CD4-positive, alpha-beta T cell treated with Interleukin-6 at 100 ng/mL for 8 hours (primary cell): ENCODE measurements around the gene MYO5C.
"Not testable (repeated sequence)": the region's sequence is repeated elsewhere in the genome, so short reads cannot be mapped to it uniquely, and the experiment has no call there.

ENCODE experiments used
- DNase-seq: peaks from one replicate; pipeline ENCODE4 v3.0.0-alpha.2; 2020; ENCODE audit warnings: mixed read lengths, low spot score

Gene MYO5C

DNA sequence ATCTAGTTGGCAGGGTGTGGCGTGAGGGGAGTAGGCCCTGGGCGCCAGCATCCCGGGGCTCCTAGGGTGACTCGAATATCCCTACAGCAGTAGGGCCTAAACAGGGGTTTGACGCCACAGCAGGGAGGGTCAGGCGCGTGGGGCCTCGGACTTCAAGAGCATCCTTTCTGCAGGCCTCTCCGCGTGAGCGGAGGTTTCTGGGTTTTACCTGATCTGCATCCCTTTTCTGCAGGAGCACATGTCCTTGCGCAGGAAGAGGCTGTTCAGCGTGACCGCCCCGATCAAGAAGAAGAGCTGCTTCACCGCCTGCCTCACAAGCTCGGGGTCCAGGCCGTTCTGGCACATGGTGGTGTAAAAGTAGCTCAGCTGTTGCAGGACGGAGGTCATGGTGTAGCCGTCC lies 90.9 kb downstream of the MYO5C start:
- no peak for DNase-seq

DNA sequence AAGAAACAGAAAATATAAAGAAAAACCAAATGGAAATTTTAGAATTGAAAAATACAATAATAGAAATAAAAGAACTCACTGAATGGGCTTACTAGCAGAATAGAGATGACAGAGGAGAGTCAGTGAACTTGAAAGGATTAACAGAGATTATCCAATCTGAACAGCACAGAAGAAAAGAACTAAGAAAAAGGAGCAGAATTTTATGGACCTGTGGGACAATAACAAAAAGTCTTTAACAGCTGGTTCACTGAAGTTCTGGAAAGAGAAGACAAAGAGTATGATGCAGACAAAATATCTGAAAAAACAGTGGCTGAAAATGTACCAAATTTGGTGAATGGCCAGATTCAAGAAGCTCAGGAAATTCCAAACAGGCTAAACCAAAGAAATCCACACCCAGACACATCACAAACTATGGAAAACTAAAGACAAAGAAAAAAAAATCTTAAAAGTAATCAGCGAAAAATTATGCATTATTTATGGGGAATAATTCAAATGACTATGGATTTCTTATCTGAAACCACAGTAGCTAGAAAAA lies 94.7 kb downstream of the MYO5C start:
- no peak for DNase-seq

DNA sequence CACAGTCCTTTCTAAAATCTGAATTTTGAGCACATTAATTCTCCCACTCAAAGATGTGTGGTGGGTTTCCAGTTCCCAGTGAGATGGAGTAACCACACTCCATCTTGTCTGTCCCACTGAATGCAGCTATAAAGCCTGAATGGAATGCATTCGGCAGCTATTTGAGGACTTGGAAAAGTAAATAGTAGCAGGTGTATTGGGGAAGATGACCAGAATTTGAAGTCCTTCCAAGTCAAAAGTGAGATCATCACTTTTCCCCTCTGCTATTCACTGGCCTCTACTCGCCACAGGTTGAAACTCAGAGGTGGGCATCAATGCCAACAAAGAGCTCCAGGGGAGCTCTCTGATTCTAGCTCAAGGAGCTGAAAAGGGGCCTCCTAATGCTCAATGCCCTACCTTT lies 96.3 kb downstream of the MYO5C start:
- no peak for DNase-seq

DNA sequence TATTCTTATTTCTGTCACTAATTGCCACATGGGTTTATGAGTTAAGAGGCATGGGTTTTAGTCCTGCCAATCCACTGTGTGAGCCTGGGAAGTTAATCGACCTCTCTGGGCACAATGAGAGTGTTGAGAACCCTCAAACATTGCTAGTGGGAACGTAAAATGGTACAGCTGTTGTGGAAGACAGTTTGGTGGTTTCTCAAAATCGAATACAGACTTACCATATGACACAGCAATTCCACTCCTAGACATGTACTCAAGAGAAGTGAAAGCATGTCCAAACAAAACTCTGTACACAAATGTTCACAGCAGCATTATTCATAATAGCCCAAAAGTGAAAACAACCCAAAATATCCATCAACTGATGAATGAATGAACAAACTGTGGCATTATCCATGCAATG lies 98.7 kb downstream of the MYO5C start:
- DNase-seq: no peak

DNA sequence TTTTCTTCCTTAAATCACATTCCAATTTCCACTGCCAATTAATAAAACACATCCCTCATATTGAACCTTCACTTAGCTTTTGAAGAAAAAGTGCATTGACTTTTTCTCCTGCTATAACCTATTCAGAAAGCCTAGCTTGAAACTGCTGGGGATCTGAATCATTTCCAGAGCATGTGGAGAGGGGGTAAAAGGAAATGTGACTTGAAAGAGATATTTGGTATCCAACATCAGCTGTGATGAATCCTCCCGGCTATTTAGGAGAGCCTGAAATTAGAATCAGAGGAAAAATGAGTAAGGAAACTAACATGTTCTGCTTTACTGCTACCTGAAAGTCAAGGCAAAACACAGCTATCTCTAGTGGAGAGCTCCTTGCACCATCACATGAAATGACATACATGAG lies 101.8 kb downstream of the MYO5C start:
- DNase-seq: no peak

DNA sequence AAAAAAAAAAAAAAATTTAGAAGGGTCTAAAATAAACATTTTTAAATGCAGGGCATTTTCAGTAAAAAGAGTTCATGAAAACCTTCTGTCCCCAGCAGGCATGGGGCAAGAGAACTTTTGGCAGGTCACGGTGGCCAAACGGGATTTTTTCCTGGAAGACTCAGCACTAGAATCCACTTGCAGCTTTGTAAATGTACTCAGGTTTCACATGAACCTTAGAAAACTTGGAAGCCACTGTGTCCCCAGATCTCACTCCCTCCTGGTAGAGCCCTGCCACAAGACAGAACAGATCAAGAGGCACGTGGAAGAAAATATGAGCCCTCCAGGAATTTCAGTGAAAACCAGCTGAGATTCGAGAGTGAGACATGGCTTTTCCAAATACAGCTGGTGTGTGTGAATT lies 102.3 kb downstream of the MYO5C start:
- no peak for DNase-seq

DNA sequence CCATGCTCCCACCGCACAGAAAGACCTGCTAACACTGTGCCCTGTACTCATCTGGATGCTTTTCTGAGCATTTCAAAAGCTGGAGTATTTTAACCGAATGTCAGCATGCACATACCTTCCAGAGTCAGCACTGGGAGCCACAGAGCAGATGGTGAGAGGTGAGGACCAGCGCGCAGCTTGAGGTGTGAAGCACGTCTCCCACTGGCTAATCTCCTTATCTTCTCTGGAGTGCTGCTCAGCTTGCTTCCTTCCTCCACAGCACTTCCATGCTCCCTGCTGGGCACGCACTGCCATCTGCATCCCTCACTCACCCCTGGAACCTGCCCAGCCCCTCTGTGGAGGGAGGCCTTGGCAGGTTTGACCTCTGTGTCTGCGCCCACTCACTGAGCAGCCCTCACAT lies 104.4 kb downstream of the MYO5C start, which contains the start of gene GNB5:
GNB5 (minus strand) TSS at position 186 of the 400 bp plus-strand sequence. CDS start 6,716 bp downstream, outside the sequence.
- no peak for DNase-seq

DNA sequence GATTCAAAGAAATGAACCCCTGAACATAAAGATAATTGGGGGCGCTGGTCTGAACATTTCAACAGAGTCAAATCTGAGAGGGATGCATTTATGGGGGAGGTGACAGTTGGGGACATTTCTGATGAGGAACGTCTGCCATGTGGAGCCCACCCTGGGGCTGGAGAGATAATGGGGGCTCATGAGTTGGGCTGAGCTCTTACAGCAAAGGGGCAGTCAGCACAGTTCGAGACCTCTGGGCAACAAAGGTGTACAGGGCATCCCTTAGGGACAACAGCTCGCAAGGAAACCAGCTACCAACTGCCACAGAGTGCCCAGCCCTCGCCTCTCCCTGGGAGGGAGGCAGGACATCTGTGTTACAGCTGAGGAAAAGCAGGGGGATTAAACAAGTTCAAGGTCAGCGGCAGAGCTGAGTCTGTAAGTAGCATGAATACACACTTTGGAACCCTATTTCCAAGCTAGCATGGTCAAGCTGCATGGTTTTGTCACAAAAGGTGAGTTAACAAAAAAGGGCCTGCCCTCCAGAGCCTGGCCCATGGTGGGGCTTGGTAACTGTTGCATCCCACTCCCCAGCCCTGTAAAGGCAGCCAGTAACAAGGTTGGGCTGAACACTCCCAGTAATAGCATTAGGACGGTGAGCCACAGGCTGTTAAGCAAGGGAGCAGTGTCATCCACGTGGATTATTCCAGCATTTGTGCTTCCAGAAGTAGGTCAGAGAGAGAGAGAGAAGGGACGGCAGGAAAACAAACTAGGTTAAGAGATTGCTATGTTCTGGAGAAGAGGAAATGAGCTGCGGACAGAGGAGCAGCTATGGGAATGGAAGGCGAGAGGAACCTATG lies 108.7 kb downstream of the MYO5C start:
- no peak for DNase-seq

DNA sequence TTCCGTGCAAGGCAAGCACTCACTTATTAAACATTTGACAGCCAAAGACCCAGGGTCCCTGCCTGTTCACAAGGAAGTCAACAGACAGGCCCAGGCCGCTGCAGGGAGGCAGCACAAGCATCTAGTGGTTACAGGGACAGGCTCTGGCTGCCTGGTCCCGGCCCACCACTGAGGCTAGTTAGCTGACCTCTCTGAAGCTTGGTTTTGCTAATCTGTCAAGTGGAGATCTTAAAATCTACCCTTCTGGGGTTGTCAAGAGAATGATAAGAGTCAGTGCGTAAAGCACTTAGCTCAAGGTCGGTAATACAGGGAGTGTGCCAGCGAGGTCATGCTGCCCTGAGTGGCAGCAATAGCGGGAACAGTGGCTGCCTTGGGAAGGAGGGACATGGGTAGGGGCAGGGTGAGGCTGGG lies 110.4 kb downstream of the MYO5C start:
- no peak for DNase-seq

DNA sequence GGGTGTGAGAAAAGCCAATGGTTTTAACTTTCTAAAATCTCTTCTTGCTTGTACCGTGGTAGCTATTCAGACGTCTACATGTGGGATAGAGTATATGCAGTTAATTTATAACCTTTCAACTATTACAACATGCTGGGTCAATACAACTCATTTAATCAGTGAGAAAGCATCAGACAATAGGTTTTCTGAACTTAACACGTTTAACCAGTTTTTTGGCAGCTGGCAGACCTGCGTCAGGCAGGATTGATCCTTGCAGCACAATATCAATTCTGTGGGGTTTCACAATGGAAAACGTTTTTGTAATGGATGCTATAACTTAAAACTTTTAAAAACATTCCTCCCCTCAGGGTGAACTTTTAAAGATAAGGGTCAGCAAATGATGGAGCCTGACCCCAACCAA lies 110.9 kb downstream of the MYO5C start:
- DNase-seq: no peak

DNA sequence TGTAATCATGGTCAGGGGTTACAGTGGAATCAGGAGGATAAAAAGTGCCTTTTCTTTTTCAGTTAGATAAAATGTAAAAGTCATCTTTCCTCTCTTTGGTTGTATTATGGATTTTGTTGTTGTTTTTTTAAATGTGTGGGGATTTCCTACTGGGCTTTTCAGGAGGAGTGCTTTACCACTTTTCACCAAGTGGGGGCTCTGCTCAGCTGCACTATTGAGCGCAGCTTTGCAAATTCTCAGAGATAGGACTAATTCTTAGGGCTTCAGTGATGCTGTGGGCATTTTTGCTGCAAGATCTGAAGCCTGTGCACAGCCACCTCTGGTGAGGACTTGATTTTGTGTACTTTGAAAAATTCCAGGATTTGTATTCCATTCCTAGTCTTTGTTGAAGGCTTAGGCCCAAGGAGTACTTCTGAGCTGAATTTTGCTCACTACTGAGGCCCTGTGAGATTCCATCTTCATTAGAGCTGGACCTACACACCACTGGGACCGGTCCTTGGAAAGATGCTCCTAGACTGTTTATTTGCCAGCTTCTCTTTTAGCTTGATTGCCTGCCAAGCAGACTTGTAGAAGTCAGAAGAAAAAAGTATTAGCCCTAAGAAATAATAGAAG lies 111.9 kb downstream of the MYO5C start:
- DNase-seq: no peak

DNA sequence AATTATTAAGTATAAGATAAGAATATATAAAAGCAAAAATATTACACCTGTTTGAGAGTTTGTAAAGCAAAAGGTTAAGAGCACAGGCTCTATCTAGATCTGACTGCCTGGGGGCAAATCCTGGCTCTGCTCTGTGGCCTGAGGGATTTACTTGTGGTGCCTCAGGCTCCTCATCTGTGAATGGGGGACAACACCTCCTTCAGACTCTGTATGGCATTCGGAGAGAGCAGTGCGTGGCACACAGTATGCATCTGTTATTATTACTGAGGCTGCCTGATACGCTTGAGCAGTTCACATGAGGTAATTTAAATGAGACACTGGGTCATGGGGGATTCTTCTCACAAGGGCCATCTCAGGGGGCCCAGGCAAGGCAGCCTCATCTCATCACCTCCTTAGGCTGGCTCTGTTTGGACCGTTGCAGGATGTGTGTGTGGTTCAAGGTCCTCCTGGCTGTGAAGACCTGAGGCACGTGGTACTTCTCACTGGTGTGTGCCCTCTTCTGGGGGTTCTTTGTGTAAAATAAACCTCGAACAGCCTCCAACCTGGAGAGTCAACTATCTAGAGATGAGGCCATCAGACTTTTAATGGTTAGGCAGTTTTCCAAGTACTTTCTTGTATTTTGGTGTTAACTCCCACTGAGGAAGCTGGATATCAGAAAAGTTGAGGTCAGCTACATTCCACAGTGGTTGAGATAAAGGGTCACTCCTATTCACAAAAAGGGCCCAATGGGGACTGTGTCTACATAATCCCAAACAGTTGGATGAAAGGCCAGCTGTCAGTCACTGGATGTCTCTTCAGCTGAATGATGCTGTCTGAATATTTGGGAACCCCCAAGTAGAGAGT lies 113.4 kb downstream of the MYO5C start:
- DNase-seq: no peak

DNA sequence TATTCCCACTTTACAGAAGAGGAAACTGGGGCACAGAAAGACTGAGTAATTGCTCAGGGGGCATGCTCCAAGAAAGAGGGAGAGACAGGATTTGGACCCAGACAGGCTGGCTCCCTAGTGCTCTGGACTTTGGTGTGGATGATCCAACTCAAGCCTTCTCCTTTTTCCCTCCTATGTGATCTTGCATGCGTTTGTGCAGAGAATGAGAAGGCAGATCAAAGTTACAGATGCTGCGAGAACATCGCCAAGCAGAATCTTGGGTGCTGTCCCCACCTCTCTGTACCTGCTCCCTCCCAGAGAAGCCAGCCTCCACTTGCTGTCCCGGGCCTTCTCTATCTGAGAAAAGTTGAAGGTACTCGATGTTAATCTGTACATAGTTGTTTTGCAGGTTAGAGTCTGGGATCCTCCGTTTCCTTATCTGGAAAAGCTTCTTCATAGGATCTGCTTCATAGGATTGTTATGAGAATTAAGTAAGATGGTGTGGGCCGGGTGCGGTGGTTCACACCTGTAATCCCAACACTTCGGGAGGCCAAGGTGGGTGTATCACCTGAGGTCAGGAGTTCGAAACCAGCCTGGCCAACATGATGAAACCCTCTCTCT lies 114.7 kb downstream of the MYO5C start:
- no peak for DNase-seq

DNA sequence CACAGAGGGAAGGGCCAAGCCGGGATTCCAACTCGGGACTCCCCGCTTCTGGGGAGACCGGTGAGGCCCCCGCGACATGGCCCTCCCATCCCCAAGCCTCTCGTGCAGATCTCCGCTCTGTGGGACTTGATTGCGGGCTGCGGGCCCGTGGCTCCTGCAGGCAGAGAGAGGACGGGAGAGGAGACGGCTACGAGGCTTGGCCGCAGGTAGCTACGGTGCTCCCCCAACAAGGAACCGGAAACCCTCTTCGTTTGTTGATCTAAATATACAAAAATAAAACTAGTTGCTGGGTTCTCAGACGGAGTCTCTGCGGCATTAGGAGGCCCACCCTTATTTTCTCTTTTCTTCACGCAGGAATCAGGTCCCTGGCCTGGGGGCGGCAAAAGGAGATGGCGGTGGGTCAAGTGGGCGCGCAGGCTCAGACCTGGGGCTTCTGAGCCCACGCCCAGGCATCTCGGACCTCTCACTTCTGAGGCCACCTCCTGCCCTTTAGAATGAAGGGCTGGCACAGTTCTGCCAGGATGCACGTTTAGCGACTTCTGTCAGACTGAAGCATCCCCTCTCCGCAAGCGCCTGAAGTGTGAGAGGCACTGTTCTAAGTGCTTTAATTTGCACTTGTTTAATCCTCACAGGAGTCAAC lies 115.3 kb downstream of the MYO5C start:
- peak; percentile 48 for DNase-seq

DNA sequence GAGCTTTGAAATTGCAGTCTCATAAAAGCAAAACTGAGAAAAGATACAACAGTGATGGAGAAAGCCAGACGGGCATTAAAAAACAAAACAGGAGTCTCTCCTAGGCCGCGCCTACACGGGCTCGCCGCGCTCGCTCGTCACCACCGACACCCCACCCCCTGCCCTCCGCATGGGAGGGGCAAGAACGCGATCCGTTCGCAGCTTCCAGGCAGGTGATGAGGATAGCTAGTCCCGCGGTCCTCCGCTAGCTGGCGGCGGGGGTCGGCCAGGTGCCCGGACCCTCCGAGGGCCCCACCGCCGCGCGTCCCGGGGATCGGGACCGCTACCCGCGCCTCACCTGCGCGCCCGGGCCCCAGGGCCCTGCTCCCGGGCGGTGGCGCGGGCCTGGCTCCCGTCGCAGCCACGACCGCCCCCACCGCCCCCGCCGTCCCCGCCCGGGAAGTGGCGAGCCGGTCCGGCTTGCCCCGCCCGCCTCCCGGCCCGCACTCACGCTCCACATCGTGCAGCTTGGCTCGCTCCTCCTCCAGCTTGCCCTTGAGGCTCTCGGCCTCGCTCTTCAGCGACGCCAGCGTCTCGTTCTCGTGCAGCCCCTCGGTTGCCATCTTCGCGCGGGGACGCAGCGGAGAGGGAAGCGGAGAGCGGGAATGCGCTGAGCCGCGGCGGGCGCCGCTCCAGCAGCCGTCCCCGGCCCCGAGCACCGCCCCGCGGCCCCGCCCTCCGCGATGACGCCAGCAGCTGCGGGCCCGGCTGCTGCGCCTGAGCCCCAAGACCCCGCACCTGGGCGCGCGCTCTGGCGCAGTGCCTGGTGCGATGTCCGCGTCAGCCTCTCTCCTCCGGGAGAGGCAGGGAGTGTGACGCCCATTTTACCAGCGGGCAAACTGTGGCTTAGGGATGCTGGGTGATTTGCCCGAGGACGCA lies 116.1 kb downstream of the MYO5C start:
- DNase-seq: peak; percentile 88

DNA sequence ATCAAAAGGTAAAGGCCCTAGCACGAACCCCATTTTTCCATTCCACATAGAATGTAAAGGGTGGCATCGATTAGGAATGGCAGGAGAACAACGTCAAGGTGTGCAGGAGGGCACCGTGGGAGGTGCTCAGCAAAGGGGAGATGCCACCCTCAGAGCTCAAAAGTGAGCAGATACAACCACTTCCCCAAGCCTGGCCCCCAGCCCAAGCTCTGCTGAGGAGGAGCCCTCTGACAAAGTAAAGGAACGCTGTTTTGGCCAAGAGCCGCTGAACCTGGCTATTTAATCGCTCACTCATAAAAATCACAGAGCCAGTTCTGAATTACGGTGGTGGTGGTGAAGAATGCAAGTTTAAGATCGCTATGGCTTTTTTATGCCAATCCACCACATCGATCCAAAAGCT lies 116.8 kb downstream of the MYO5C start:
- DNase-seq: no peak

DNA sequence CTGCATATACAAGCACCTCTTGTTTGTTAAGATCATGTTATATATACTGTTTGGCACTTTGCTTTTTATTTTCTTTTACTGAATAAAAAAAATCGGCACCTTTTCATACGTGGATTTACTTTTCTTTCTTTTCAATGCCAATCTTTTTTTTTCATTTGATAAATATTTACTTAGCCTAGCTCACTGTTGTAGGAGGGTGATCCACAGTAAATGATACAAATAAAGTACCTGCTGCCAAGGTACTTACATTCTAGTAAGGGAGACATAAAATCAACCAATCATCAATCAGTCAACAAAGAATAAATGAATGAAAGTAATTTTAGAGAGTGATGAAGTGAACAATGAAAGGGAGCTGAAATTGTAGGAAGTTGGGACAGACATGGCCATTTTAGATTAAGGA lies 122.7 kb downstream of the MYO5C start:
- DNase-seq: no peak

DNA sequence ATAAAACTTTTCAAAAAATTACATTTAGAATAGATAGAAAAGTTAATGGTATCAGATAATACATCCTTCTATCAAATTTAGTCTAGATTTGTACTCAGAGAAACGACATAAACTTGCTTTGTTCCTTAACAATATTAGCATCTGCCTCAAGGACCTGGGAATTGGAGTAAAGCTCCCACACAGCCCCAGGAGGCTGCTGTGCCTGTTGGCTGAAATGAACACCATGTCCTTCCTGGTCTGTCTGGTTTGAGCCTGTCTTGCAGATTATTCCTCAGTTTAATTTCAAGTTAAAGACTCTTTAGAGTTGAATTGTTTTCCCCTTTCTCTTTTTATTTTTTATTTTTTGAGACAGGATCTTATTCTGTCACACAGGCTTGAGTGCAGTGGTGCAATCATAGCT lies 123.8 kb downstream of the MYO5C start:
- DNase-seq: no peak

DNA sequence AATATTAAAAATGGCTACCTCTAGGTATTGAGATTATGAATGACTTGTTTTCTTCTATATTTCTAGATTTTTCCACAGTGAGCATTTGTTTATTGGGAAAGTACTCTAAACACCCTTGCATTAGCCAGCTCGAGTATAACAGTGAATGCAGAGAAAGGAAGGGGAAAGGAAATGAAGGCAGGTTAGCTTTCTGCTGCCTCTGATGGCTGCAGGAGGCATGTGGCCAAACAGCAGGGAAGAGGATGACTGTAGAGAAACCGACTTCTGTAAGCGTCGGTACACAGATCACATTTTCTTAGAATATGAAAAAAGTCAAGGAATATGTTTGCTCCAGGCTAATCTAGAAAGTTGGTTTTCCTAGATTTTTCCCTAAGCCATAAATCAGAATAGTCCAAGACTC lies 124.2 kb downstream of the MYO5C start:
- DNase-seq: peak; percentile 28

DNA sequence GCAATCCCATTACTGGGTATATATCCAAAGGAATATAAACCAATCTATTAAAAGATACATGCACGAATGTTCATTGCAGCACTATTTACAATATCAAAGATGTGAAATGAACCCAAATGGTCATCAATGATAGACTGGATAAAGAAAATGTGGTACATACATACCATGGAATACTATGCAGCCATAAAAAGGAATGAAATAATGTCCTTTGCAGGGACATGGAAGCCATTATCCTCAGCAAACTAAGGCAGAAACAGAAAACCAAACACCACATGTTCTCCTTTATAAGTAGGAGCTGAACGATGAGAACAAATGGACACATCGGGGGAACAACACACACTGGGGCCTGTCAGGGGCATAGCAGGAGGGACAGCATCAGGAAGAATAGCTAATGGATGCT lies 125.4 kb downstream of the MYO5C start:
- not testable (repeated sequence) for DNase-seq
